ENCODE measurements around the gene UBL4A.

The UBL4A gene

DNA sequence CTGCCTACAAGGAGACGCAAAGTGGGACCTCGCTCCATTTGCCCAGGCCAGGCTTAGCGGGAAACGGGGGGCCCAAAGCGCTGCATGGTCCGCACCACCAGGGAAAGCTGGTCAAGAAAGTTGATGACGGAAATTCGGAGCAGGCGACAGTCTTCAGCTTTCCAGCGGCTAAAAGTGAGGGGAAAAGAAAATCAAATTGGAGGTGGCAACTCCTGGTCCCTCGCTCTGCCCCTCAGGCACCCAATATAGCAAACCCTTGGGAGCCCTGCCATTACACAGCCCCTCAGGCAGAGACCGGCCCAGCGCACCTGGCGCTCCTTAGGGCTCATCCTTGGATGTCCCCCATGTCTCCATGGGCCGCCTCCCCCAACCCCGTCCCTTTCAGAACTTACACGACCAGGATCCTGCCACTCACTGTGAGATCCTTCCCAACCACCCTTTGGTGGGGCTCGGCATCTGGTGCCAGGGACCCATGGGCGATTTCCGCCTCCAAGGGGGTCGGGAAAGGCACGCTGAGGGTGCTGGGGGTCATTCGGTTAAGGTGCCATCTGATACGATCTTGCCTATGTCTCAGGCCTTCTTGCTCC, 8.4 kb downstream of the UBL4A start:
- ATAC-seq: peak; percentile 13
- TF ChIP-seq ESRRG (CRISPR knock-in tag; IDR thresholded peaks at IDR 0.05) (no peak), PPARA (CRISPR knock-in tag; IDR thresholded peaks at IDR 0.05; ENCODE audit: borderline replicate concordance) (no peak), ZNF70 (CRISPR knock-in tag; IDR thresholded peaks at IDR 0.05) (no peak), SNAI2 (CRISPR knock-in tag; IDR thresholded peaks at IDR 0.05) (no peak)
- TF ChIP-seq, protein P1, sequence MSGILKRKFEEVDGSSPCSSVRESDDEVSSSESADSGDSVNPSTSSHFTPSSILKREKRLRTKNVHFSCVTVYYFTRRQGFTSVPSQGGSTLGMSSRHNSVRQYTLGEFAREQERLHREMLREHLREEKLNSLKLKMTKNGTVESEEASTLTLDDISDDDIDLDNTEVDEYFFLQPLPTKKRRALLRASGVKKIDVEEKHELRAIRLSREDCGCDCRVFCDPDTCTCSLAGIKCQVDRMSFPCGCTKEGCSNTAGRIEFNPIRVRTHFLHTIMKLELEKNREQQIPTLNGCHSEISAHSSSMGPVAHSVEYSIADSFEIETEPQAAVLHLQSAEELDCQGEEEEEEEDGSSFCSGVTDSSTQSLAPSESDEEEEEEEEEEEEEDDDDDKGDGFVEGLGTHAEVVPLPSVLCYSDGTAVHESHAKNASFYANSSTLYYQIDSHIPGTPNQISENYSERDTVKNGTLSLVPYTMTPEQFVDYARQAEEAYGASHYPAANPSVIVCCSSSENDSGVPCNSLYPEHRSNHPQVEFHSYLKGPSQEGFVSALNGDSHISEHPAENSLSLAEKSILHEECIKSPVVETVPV (CRISPR knock-in tag; IDR thresholded peaks at IDR 0.05): no peak
- TF ChIP-seq, protein P2, sequence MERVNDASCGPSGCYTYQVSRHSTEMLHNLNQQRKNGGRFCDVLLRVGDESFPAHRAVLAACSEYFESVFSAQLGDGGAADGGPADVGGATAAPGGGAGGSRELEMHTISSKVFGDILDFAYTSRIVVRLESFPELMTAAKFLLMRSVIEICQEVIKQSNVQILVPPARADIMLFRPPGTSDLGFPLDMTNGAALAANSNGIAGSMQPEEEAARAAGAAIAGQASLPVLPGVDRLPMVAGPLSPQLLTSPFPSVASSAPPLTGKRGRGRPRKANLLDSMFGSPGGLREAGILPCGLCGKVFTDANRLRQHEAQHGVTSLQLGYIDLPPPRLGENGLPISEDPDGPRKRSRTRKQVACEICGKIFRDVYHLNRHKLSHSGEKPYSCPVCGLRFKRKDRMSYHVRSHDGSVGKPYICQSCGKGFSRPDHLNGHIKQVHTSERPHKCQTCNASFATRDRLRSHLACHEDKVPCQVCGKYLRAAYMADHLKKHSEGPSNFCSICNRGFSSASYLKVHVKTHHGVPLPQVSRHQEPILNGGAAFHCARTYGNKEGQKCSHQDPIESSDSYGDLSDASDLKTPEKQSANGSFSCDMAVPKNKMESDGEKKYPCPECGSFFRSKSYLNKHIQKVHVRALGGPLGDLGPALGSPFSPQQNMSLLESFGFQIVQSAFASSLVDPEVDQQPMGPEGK (CRISPR knock-in tag; IDR thresholded peaks at IDR 0.05; ENCODE audit: borderline replicate concordance): no peak
- TF ChIP-seq, protein P3, sequence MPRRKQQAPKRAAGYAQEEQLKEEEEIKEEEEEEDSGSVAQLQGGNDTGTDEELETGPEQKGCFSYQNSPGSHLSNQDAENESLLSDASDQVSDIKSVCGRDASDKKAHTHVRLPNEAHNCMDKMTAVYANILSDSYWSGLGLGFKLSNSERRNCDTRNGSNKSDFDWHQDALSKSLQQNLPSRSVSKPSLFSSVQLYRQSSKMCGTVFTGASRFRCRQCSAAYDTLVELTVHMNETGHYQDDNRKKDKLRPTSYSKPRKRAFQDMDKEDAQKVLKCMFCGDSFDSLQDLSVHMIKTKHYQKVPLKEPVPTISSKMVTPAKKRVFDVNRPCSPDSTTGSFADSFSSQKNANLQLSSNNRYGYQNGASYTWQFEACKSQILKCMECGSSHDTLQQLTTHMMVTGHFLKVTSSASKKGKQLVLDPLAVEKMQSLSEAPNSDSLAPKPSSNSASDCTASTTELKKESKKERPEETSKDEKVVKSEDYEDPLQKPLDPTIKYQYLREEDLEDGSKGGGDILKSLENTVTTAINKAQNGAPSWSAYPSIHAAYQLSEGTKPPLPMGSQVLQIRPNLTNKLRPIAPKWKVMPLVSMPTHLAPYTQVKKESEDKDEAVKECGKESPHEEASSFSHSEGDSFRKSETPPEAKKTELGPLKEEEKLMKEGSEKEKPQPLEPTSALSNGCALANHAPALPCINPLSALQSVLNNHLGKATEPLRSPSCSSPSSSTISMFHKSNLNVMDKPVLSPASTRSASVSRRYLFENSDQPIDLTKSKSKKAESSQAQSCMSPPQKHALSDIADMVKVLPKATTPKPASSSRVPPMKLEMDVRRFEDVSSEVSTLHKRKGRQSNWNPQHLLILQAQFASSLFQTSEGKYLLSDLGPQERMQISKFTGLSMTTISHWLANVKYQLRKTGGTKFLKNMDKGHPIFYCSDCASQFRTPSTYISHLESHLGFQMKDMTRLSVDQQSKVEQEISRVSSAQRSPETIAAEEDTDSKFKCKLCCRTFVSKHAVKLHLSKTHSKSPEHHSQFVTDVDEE (CRISPR knock-in tag; IDR thresholded peaks at IDR 0.05): no peak

DNA sequence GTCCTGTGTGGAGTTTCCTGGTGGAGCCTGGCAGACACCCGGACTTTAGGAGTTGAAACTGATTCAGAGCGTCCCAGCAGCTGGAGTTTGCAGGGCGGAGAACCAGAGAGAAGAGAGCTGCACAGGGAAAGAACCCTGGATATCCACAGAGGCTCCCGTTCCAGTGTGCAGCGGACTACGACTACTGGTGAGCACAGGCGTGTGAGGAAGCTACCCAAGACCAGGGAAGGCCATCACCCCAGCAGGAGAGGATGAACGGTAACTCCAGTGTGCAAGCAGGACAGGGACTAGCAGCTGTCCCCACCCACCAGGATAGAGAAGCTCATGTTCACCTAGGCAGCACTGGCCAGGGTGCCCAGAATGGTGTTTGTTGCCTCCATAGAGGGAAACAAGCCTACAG, 9.6 kb downstream of the UBL4A start:
- ATAC-seq: no peak
- TF ChIP-seq ZC3H10 (CRISPR knock-in tag; IDR thresholded peaks at IDR 0.05) (no peak), OSR1 (CRISPR knock-in tag; IDR thresholded peaks at IDR 0.05) (no peak), ARNTL (CRISPR knock-in tag; IDR thresholded peaks at IDR 0.05; ENCODE audit: borderline replicate concordance, low read depth) (no peak), CSDC2 (CRISPR knock-in tag; IDR thresholded peaks at IDR 0.05) (no peak)
- TF ChIP-seq, protein P4, sequence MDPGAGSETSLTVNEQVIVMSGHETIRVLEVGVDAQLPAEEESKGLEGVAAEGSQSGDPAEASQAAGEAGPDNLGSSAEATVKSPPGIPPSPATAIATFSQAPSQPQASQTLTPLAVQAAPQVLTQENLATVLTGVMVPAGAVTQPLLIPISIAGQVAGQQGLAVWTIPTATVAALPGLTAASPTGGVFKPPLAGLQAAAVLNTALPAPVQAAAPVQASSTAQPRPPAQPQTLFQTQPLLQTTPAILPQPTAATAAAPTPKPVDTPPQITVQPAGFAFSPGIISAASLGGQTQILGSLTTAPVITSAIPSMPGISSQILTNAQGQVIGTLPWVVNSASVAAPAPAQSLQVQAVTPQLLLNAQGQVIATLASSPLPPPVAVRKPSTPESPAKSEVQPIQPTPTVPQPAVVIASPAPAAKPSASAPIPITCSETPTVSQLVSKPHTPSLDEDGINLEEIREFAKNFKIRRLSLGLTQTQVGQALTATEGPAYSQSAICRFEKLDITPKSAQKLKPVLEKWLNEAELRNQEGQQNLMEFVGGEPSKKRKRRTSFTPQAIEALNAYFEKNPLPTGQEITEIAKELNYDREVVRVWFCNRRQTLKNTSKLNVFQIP (CRISPR knock-in tag; IDR thresholded peaks at IDR 0.05; ENCODE audit: borderline replicate concordance, low read depth): no peak
- TF ChIP-seq, protein P2 (CRISPR knock-in tag; IDR thresholded peaks at IDR 0.05; ENCODE audit: borderline replicate concordance): no peak

DNA sequence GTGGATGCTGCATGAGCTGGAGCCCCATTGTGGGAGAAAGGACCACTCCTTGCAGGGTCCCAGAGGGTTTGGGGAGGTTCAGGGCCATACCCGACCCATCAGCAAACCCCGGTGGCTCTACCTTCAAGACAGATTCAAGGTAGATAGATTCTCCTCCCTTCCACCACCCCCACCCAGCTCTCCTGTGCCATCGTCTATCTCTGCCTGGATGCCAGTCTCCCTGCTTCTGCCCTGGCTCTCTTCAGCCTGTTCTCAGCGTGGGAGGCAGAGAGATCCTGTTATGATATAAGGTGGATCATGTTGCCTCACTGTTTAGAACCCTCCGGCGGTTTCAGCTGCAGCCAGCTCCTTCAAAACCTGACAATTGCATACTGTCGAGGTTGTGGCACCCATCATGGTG, 12.7 kb downstream of the UBL4A start:
- TF ChIP-seq, protein P4 (CRISPR knock-in tag; IDR thresholded peaks at IDR 0.05; ENCODE audit: borderline replicate concordance, low read depth): no peak
- no peak for TF ChIP-seq ARNTL (CRISPR knock-in tag; IDR thresholded peaks at IDR 0.05; ENCODE audit: borderline replicate concordance, low read depth)
- ATAC-seq: no peak

DNA sequence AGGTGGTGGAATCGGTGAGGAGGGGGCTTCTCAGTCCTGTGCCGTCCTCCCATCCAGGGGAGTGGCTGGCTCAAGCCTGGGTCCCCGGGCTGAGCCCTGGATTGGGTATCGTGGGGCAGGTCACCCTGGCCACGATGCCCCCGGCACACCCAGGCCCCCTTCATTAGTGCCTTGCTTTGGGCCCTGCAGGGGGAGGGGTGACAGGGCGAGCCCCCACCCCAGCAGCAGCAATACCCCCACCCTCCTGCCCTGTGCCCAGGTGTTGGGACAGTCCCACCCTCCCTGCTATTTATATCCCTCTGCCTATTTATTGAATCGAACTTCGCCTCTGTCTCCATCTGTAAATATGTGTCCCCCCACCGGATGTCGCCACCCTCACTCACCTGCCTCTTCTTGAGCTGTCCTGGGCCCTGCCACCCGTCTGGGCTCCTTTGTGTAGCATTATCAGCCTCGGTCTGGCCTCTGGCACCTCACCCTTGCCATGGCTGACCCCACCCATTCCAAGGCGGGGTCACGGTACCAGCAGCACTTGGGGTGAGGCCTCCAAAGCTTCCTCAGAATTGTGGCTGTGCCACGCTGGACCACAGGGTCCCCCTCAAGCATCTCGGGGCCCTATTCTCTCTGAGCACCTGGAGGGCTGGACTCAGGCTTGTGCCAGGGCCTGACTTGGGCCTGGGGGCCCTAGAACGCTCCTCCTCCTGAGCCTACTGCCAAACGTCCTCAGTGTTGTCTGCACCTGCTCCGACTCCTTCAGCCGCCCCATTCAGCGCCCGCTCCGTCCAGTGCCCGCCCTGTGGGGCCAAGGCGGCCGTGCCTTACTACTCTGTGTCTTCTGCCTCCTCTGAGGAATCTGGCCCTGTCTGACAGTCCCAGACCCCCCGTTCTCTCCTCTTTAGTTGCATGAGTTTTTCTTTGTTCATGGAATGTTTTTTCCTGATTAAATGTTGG, 13.5 kb downstream of the UBL4A start:
- no peak for ATAC-seq
- TF ChIP-seq TOX (CRISPR knock-in tag; IDR thresholded peaks at IDR 0.05; ENCODE audit: borderline replicate concordance) (no peak), ZNF8 (CRISPR knock-in tag; IDR thresholded peaks at IDR 0.05) (no peak), GLIS3 (CRISPR knock-in tag; IDR thresholded peaks at IDR 0.05) (no peak), BACH2 (CRISPR knock-in tag; IDR thresholded peaks at IDR 0.05; ENCODE audit: borderline replicate concordance) (no peak), ZNF565 (CRISPR knock-in tag; conservative IDR thresholded peaks at IDR 0.05; ENCODE audit: low read depth) (no peak), ZFP3 (CRISPR knock-in tag; IDR thresholded peaks at IDR 0.05) (no peak), ISL1 (CRISPR knock-in tag; IDR thresholded peaks at IDR 0.05) (no peak)
- TF ChIP-seq, protein P3 (CRISPR knock-in tag; IDR thresholded peaks at IDR 0.05): no peak

Measured in SK-N-SH treated with all-trans-retinoic acid at 6 μM for 48 hours (cell line).